ENCODE results near the gene ITPKB.
"Not testable (repeated sequence)": the region's sequence is repeated elsewhere in the genome, so short reads cannot be mapped to it uniquely, and the experiment has no call there.

Gene ITPKB

DNA sequence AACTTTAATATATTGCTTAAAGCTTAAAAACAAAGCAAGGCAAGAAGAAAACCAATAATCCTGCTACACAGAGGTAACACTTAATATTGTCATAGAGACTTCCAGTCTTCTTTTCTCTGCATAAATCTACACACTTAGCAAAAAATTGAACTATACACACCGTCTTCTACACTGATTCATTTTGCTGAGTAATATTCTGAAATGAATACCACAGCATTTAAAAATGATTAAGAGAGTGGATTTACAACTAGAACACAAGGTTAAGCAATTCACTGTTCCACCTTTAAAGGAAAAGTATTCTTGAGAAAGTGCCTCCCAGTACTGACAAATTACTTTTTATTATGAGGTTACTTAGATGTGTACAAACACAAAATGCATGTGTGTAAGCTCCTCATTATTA lies 22.2 kb upstream of the ITPKB start:
- DNase-seq (ENCODE audit: low read depth in 1 of 2, low spot score in 1 of 2) = no peak

GRCh38 chr1:226754793-226755533 lies 15.9 kb upstream of the ITPKB start:
- DNase-seq (ENCODE audit: low read depth in 1 of 2, low spot score in 1 of 2) = no peak

DNA sequence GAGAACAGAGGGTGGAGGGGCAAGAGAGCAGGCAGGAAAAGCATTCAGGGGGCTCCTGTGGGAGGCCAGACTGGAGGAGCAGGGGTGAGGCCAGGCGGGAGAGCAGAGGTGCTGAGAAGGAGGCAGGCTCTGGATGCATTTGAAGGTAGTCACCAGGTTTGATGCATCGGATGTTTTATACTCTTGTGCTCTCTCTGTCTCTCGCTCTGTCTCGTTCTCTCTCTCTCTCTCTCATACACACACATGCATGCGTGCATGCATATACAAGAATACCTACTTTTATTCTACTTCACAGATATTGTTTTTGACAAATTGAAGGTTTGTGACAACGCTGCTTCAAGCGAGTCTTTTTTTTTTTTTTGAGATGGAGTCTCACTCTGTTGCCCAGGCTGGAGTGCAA lies 15.0 kb upstream of the ITPKB start:
- DNase-seq (ENCODE audit: low read depth in 1 of 2, low spot score in 1 of 2) = no peak

- DNase-seq (ENCODE audit: low read depth in 1 of 2, low spot score in 1 of 2) = no peak
These were observed 12.6 kb upstream of the ITPKB start for GRCh38 chr1:226751703-226752102.

DNA sequence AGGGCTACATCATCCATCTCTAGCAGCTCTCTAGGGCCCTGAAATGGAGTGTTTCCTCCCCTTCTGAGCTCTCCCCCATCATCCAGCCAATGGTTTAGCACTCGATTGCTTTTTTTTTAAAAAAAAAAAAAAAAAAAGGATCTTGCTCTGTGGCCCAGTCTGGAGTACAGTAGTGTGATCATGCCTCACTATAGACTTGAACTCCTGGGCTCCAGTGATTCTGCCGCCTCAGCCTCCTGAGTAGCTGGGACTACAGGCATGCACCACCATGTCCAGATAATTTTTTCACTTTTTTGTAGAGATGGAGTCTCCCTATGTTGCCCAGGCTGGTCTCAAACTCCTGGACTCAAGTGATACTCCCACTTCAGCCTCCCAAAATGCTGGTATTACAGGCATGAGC lies 12.1 kb upstream of the ITPKB start:
- DNase-seq (ENCODE audit: low read depth in 1 of 2, low spot score in 1 of 2) = no peak

- DNase-seq (ENCODE audit: low read depth in 1 of 2, low spot score in 1 of 2) = no peak
These were observed 10.4 kb upstream of the ITPKB start for GRCh38 chr1:226749467-226749866.

GRCh38 chr1:226748306-226748705 lies 9.2 kb upstream of the ITPKB start:
- no peak for DNase-seq (ENCODE audit: low read depth in 1 of 2, low spot score in 1 of 2)

DNA sequence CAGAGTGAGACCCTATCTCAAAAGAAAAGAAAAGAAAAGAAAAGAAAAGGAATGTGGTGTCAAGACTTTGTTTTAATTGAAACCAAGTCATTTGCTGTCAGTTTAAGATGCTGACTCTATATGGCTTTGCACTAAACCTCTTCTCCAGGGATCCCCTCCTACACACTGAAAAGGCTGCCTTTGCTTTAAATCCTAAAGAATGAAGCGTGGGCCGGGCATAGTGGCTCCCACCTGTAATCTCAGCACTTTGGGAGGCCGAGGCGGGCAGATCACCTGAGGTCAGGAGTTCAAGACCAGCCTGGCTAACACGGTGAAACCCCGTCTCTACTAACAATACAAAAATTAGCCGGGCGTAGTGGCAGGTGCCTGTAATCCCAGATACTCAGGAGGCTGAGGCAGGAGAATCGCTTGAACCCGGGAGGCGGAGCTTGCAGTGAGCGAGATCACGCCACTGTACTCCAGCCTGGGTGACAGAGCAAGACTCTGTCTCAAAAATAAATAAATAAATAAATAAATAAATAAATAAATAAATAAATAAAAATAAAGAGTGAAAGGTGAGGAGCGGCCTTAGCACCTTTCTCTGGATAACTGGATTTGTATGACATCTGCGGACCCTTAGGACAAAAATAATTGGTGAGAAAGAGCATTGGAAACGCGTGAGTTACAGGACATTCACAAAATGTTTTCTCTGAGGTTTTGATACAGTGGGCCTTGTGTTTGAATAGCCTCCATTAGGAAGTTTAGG lies 8.6 kb upstream of the ITPKB start:
- DNase-seq (ENCODE audit: low read depth in 1 of 2, low spot score in 1 of 2) = not testable (repeated sequence)

DNA sequence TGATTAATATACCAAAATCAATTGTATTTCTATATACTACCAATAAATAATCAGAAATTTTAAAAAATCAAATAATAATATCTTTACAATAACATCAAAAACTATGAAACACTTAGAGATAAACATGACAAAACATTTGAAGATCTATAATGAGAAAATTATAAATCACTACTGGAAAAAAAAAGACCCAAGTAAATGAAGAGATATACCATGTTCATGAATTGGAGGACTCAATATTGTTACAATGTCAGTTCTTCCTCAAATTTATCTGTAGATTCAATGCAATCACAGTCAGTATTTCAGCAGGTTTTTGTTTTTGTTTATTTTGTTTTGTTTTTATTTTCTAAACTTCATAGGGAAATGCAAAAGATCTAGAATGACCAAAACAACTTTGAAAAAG lies 4.2 kb upstream of the ITPKB start:
- no peak for DNase-seq (ENCODE audit: low read depth in 1 of 2, low spot score in 1 of 2)

GRCh38 chr1:226741009-226741408 lies 1.9 kb upstream of the ITPKB start:
- DNase-seq (ENCODE audit: low read depth in 1 of 2, low spot score in 1 of 2) = no peak

DNA sequence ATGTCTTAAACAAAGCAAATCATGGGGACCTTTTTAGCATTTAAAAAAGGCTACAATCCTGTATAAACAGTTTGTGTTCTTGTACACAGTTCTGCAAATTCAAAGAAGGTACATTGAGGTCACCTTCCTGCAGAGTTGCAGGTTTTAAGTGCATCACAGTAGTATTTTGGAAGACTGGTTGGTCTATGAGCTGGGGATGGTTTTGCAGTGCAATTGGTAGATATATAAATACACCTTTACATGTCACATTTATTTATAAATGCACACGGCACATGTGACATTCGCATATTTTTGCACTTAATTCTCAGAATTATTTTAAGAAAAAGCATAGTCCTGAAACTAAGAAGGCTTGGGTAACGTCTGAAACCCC lies 599 bp upstream of the ITPKB start:
- no peak for DNase-seq (ENCODE audit: low read depth in 1 of 2, low spot score in 1 of 2)

GRCh38 chr1:226738421-226738994 lies 574 bp downstream of the ITPKB start:
- DNase-seq (ENCODE audit: low read depth in 1 of 2, low spot score in 1 of 2) = no peak

DNA sequence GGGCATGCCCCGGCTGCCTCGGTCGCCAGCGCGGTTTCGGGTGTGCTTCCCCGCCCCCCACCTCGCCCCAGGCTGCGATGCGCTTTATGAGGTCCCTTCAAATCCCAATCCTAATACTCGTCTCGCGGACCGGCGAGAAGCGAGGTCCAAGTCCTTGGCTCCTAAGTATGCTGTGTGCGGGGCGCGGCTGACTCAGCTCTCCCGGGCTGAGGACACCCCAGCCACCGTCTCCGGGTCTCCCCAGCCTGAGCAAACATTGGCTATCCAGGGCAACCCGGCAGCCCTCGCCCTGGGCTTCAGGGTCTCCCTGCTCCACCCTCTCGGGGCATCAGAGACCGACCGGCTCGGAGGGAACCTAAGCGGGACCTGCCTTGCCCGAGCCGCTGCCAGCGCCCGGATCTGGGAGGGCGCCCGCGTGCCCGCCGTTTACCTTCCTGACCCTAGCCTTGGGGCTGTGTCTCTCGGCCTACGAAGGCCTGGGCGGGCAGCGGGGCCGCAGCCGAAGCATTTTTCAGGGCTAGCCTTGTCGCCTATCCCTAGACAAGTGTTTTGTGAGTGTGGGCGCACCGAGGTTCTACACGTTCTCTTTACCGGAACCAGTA lies 1.2 kb downstream of the ITPKB start:
- peak in 1 of 2 donors; percentile 12 for DNase-seq (ENCODE audit: low read depth in 1 of 2, low spot score in 1 of 2)

DNA sequence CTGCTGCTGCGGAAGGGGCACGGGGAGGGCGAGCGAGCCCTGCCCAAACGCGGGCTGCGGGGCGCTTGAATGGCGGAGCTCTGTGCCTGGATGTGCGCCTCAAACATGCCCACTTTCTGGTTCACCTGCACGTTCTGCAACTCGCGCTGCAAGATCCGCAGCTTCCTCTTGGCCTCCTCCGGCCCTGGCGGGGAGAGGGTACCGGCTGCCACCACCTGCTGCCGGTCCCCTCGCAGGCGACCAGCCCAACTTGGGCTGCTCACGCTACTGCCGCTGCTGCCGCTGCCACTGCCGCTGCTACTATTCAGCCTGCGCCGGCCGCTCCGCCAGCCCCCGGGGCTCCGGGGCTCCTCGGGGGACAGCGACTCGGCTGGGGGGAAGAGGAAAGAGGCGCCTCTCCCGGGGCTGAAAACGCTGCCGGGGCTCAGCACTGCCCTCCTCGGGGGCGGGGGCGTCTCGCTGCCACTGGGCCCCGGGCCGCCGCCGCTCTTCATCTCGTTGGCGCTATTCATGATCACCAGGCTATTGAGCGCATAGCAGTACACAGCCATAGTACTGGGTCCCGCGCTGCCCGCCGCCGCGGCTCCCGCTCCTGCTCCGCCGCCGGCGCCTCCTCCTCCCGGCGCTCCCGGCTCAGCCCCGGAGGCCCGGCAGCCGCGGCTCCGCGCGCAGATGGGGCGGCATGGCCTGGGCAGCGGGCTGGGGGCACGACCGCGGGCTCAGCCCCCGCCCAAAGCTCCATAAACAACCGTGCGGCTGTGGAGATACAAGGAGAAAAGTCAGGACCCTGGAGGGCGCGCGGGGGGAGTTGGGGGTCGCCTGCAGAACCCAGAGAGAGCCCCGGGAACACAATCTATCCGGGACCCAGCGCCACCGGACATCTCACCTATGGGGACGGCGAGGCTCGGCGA lies 1.9 kb downstream of the ITPKB start:
- peak; percentile 31 to 45 for DNase-seq (ENCODE audit: low read depth in 1 of 2, low spot score in 1 of 2)

- no peak for DNase-seq (ENCODE audit: low read depth in 1 of 2, low spot score in 1 of 2)
These were observed 2.8 kb downstream of the ITPKB start for GRCh38 chr1:226736001-226736907.

DNA sequence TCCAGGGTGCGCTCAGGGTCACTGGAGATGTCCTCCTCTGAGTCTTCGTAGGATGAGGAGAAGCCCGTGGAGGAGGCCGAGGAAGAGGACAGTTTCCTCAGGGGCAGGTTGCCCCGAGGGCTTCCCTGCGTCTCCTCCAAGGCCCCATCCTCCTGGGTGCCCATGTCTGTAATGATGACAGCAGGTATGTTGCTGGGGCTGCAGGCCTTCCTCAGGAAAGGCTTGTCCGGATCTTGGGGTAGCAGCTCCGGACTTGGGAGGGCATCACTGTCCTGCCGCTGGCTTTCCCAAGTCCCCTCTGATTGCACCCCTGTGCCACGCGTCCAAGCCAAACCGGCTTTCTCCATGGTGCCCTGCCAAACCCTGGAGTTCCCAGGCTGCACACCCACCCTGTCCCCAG lies 3.5 kb downstream of the ITPKB start:
- DNase-seq (ENCODE audit: low read depth in 1 of 2, low spot score in 1 of 2) = no peak

DNA sequence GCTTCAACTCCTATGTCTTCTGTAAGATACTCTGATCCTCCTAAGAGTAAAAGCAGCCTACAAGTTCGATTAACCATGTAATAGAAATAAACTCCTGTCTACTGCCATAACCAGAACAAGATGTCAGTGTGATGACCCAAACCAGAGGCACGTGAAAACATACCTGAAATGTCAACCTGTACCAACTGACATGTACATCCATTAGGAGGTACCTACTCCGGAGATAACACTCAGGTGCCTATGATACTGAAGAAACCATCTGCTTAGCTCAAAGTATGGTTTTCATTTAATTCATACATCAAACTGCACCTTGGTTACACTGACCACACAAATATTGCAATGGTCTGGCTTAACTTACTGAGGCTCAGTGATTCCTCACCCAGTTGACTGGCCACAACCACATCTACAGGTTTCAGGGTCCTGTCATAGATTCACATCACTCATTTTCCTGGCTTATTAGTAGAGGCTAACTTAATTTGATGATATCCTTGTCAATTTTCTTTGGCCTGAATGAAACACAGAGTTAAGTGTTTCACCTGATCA lies 4.4 kb downstream of the ITPKB start:
- DNase-seq (ENCODE audit: low read depth in 1 of 2, low spot score in 1 of 2) = no peak

GRCh38 chr1:226733876-226734275 lies 5.2 kb downstream of the ITPKB start:
- no peak for DNase-seq (ENCODE audit: low read depth in 1 of 2, low spot score in 1 of 2)

DNA sequence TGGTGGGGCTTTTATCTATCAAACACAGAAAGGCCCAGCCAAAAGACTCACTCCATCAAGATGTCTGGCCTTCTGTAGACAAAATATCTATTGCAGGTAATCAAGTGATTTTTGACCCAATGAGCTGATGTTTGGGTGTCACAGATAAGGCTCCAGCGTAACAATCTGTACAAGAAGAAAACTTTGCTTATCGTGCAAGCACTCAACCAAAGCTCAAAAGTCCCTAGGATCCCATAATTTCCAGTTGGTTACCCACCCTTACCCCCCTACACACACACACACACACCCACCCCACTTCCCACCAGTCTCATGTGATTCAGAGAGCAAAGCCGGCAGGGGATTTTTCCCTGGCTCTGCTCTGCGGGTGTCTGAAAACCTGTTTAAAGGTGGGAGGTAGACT lies 5.8 kb downstream of the ITPKB start:
- DNase-seq (ENCODE audit: low read depth in 1 of 2, low spot score in 1 of 2) = no peak

GRCh38 chr1:226732856-226733291 lies 6.2 kb downstream of the ITPKB start:
- DNase-seq (ENCODE audit: low read depth in 1 of 2, low spot score in 1 of 2) = no peak
